Germinal center (tissue), 1 donor: ENCODE data around the gene NR2F6.

Source experiments
- DNase-seq: peaks from one replicate; pipeline ENCODE4 v3.0.0; 2012; ENCODE audit warnings: mixed read lengths, low spot score

The NR2F6 gene

DNA sequence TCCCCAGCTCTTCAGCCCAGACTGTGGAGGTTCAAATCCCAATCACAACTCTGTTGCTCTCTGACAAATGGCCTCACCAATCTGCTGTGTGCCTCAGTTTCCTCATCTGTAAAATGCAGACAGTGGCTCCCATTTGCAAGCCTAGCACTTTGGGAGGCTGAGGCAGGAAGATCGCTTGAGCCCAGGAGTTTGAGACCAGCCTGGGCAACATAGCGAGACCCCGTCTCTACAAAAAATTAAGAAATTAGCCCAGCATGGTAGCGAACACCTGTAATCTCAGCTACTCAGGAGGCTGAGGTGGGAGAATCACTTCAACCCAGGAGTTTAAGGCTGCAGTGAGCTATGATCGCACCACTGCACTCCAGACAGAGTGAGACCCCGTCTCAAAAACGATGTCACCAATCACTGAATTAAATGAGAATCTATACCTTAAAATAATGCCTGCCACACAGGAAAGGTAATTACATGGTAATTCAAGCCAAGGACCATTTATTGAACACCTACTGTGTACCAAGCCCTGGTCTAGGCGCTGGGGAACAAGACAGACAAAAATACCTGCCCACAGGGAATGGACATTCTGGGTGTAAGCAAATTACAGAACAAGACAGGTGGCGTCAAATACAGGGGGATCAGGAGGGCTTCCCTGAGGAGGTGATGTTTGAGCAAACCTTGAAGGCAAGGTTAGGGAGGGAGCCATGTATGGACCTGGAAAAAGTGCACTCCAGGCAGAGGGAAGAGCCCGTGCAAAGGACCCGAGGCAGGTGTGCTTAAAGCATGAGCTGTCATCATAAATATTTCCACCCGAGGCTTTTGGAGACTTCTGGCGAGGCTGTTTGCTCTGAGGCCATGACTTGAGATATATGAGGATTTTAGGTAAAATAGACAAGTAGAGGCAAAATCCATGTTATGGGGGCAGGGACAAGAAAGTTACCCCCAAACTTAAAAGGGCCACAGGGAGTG, 7.7 kb downstream of the NR2F6 start:
- no peak for DNase-seq

DNA sequence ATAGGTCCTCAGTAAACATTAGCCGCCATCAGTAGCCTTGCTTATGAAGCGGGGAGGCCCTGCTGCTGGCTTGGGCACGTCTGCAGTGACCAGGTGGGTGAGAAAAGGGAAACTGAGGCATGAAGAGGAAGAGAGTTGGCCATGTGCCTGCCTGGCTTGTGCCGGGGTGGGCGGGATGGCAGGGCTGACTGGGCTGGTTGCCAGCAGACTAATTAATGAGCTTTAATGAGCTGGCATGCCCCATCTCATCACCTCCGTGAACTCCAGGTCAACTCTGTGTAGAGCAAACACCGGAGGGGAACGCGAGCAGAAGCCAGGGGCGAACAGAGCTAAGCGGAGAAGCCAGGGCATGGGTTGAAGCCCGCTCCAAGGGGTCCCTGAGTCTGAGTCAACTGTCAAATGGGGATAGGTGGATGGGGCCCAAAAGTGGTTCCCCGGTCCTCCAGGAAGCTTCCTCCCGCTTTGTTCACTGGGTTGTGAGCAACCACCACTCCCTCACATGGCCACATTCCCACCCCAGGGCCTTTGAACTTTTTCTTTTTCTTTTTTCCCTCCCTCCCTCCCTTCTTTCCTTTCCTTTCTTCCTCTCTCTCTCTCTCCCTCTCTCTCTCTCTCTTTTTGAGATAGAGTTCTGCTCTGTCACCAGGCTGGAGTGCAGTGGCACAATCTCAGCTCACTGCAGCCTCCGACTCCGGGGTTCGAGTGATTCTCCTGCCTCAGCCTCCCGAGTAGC, 8.7 kb downstream of the NR2F6 start:
- DNase-seq = no peak

DNA sequence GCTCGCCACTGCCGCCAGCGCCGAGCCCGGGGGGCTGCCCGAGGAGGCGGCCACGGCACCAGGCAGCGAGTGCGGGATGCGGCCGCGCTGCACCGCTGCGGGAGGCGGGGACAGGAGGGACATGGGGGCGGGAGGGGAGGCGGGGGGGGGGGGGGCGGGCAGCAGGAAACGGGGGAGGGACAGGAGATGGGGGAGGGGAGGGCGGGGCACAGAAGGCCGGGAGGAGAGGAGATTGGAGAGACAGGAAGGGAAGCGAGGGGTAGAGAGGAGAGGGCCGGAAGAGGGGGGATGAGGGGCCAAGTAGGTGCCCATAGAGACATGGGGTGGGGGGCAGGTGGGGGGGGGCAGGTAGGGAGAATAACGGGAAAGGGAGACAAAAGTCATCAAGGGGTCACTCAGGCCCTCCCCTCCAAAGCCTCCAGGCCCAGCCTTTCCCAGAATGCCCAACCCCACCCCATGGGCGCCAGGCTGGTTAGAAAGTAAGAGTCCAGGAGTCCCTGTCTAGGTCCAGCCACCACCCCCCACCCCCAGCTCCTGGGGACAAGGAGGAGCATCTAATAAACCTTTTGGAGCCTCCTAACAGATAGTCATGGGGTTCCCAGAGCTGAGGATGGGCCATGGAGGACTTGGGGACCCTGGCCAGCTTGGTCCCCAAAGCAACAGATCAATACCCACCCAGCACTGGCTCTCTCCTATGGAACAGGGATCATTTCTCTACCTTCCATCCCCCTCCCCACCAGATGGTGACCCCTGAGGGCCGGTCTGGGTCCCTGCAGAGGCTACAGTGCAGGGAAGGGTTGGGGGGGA, 9.5 kb downstream of the NR2F6 start:
- DNase-seq = no peak

DNA sequence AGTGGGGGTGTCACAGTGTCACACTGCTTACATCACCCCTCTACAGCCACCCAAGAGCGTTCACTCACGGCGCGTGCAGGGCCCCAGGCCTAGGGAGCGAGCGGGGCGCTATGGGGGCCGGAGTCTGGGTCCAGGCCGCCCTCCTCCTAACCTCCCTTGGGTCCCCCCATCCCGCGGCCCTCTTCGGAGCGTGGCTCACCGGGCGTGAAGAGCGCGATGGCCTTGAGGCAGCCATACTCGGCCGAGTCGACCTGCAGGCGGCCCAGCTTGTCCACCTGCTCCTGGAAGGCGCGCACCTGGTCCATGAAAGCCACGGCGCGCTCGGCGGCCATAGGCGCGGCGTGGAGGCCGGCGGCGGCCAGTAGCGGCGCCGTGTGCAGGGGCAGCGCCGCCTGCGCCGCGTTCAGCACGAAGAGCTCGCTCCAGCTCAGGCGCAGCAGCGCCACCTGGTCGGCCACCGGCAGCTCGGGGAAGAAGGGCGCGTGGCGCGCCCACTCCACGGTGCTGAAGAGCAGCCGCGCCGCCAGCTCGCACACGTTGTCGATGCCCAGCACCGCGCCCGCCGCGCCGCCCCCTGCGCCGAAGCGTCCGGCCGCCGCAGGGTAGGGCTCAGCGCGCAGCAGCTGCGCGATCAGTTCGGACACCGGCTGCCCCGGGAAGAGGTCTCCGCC, 10.3 kb downstream of the NR2F6 start:
- peak; percentile 66 for DNase-seq

DNA sequence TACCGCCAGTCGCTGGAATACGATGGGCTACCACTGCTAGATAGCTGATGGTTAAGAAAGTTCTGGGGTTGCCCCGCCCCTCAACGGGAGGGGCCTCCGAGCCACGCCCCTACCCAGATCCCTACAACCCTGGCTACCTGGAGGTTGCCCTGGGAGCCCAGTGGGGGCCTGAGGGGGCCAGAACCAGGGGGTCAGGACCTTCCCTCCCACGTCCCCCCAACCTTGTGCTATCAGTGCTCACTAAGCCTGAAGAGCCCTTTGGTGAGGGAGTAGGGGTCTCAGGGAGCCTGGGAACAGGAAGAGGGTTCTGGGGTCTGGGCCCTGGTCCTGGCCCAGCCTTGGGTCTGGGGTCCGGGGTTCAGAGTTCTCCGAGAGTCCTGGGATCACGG, 10.8 kb downstream of the NR2F6 start:
- peak; percentile 62 for DNase-seq

DNA sequence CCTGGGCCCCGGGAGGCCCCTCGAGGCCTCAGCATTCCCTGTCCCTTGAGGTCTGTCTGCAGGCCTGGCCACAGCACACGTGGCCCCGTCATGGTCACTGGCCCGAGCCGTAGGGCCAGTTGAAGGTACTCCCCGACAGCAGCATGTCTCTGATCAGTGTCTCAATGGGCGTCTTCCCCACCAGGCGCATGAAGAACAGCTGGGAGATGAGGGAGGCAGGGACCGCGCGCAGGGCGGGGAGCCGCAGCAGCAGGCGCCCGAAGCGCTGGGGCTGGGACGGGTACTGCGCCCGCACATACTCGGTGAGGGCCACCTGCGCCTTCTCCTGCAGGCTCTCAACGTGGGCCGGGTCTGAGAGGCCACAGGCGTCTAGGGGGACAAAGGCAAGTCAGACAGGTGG, 13.5 kb downstream of the NR2F6 start:
- DNase-seq = no peak

DNA sequence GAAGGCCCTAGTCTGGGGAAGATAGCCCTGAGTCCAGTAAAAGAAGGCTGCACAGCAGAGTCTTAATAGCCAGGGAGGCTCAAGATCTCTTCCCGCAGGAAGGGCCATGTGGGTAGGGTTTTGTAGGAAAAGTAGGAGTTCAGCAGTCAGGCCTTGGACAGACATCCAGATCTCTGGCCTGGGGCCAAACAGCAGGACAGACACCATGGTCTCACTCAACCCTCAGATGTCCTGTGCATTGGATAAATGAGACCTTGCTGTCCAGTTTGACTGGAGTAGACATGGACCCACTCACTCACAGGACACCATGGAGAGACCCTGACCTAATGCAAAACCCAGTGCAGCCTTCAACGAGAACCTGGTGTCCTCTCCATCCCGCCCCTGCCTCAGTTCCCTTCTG, 15.8 kb downstream of the NR2F6 start:
- no peak for DNase-seq

DNA sequence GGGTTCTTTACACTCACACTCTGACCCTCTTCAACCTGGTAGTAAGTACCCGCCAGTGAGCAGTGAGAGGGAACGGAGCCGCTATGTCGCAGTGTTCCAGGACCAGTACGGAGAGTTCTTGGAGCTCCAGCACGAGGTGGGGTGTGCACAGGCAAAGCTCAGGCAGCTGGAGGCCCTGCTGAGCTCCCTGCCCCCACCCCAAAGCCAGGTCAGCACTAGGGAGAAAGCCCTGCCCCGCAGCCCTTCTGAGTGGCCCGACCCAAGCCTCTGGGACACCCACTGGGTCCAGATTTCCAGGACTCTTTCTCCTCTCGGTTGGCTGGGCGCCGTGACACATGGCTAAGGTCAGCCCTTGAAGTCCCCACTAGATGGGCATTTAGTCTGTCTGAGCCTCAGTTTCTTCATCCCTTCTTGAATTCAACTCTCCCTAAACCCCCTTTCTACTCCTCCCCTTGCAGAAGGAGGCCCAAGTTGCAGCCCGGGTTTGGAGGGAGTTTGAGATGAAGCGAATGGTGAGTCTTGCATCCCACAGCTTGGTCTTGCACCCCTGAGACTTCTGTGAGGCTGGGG, 17.8 kb downstream of the NR2F6 start:
- DNase-seq = no peak

DNA sequence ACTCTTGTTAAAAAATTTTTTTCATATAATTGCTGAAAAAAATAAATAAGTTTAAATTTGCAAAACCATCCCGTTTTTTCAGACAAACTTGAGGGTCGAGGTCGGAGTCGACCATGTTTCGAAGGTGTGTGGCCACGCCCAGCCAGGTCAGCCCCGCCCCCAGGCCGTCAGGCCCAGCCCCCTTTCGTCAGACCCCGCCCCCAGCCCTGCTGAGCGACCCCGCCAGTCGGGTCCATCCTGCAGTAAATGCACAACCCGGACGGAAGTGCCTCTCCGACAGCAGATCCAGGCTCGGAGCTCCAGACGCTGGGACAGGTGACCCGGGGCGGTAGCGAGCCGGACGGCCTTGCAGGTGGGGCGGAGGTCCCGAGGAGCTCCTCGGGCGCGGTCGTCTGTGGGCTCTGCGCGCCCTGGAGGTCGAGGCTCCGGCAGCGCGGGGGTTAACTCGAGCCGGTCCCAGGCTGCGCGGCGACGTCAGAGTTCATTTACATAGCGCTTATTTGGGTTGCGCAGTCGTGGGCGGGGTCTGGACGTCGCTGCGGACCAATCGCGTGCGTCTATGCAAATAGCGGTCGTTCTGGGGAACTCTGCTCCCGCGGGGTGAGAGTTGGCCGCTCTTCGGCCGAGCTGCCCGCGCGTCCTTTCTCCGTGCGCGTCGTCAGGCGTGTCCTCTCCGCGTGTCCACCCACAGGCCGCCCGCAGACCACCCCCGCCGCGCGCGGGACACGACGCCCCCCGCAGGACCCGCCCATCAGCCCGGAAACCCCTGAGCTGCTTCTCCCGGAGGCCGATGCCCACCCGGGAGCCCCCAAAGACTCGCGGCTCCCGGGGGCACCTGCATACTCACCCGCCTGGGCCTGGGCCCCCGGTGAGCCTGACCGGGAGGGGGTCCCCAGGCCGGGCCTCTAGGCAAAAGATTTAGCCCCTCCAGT, 19.5 kb downstream of the NR2F6 start, which contains the start of gene OCEL1:
Gene OCEL1 (plus strand): TSS at position 225 of the 932 bp plus-strand sequence. CDS start 22 bp downstream, at position 247.
- peak; percentile 94 for DNase-seq

DNA sequence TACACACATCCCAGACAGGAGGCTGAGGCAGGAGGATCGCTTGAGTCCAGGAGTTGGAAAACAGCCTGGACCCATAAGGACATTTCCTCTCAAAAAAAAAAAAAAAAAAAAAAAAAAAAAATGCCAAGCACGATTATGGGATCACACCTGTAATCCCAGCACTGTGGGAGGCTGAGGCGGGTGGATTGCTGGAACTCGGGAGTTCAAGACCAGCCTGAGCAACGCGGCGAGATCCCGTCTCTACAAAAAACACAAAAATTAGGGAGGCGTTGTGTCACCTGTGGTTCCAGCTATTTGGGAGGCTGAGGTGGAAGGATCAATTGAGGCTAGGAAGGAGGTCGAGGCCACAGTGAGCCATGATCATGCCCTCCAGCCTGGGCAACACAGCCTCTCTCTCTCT, 20.7 kb downstream of the NR2F6 start:
- no peak for DNase-seq

DNA sequence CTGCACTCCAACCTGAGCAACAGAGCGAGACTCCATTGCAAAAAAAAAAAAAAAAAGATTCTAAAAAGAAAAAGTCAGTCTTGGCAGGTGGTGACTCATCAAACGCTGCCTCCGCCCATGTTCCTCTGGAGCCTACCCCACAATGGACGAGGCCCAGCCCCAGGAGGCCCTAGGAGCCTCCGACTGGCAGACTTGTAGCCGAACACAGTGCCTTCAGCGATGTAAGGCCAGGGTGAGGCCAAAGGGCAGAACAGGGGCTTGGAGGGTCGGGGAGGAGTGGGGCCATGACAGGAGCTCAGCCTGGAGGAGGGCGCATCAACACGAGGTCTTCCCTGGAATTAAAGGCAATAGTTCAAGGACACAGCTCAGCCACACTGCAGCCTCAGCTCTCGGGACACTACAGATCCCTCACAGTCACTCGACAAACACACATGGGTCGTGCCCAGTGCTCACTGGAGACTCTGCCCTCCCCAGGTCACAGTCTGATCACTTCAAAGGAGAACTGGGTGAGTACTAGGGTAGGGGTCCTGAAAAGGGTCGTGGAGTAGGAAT, 25.4 kb downstream of the NR2F6 start:
- DNase-seq = no peak

DNA sequence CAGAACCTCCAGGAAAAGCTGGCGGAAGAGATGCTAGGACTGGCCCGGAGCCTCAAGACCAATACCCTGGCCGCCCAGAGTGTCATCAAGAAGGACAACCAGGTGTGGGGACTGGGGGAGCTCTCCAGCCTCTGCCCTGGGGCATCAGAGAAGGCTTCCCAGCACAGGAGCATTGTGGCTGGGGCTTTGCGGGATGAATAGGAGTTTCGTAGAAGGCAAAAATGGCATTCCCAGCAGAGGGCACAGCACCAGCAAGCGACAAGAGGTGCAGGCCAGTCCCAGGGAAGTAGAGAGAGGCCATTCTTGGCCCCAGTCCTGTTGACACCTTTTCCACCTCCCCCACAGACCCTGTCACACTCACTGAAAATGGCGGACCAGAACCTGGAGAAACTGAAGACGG, 26.4 kb downstream of the NR2F6 start:
- DNase-seq = no peak

DNA sequence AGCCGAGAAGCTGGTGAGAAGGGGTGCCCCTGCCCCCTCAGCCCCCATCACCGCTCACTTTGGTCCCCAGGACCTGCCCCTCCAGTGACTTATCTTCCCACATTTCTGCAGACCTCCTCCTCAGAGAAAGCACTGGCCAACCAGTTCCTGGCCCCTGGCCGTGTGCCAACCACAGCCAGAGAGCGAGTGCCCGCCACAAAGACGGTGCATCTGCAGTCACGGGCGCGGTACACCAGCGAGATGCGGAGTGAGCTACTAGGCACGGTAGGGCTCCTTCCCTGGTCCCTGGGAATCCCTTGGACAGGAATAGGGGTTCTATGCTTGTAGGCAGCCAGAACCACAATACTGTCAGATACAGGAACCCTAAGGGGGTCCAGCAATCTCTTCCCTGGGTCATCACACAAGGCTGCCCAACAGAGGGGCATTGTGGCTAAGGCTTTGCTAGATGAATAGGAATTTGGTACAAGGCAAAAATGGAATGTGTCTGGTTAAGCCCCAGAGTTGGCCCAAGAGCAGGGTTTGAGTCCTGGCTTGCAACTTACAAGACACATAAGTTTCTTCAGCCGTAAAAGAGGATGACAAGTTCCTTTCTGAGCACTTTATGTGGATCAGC, 29.6 kb downstream of the NR2F6 start:
- DNase-seq = no peak

DNA sequence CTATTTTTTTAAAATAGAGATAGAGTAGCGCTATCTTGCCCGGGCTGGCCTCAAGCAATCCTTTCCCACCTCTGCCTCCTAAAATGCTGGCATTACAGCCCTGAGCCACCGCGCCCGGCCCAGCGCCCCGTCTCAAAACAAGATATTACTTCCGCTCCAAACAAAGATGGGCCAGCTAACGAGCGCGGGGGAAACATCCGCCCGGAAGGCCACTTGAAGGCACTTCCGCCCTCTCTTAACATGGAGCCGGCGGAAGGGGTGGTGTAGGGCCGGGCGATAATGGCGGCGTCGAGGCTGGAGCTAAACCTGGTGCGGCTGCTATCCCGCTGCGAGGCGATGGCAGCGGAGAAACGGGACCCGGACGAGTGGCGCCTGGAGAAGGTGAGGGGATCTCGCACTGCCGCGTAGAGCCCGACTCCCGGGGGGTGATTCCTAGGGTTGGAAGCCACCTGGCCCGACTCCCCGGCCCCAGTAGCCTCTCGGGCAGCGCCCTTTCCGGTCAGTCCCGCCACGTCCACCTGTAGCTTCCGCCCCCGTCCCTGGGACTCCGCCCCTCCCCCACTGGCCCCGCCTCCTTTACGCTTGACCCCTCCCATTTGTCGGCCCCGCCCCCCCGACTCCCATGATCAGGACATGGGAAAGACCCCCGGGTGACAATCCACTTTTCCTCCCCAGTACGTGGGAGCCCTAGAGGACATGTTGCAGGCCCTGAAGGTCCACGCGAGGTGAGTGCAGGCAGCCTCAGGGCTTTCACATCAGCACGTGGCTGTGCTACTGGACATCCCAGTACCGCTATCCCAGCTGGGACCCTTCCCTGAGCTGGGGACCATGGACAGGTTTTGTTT, 30.4 kb downstream of the NR2F6 start, which contains the start of gene USE1:
Gene USE1 (plus strand): TSS at position 231 of the 845 bp plus-strand sequence. CDS start 49 bp downstream, at position 280.
- DNase-seq = peak; percentile 90

DNA sequence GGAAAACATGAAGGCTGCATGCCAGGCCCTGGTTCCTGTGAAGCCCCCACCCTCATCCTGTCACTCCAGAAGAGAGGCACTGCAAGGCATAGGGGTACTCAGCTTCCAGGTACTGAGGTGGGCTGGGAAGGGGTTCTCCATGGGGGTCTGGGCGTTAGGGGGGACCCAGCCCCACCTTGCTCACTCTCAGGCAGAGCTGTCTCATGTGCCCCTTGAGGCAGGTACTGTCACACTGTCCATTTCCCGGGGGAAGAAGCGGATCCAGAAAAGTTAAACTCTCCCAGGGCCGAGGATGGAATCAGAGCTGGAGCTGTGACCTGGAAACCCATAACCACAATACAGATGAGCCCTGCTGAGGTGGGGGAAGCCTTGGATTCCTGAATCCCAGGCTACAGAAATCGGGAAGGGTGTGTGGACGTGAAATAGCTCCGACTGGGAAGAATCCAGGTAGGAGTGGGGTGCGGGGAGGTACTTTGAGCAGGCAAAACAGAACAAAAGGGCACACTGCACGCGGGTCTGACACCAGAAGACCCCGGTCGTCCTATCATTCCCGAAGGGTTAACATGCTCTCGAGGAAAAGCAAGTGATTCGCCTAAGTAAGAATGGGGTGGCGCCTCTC, 31.1 kb downstream of the NR2F6 start:
- DNase-seq = no peak

DNA sequence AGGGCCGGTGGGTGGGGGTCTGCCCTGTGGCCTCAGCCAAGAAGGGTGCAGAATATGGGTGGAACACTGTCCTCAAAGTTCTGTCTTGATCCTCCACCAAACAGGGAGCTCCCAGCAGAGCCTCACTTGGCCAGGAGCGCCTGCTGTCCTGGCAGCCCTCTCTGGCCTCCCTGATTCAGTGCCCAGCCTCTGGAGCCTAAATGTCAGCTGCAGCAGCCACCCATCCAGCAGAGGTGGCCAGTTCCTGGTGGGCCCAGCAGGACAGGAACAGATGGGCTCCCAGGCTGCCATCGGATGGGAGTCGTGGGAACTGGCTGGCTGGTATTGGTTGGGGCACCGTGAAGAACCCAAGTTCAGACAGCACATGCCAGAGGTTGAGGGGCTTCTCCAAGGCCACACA, 32.4 kb downstream of the NR2F6 start:
- DNase-seq = no peak

DNA sequence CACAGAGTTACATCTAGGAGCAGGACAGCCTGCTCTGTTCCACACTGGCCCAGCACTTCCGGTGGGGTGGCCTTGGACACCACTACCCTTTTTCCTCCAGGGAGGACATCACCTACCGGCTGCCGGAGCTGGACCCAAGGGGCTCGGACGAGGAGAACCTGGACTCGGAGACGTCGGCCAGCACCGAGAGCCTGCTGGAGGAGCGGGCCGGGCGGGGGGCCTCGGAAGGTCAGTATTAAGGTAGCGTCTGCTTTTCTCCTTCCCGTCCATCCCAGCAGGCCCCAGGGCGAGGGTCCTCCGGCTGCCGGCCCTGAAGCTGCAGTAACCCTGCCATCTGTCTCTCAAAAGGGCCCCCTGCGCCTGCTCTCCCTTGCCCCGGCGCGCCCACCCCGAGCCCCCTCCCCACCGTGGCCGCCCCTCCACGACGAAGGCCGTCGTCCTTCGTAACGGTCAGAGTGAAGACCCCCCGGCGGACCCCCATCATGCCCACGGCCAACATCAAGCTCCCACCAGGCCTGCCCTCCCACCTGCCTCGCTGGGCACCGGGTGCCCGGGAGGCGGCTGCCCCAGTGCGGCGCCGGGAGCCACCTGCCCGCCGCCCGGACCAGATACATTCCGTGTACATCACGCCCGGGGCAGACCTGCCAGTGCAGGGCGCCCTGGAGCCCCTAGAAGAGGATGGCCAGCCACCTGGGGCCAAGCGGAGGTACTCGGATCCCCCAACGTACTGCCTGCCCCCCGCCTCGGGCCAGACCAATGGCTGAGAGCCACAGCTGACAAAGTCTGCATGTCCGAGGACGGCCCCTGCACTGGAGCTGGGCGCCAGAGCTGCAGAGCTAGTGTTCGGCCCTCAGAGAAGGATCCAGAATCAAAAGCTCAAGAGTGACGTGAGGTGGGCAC, 33.9 kb downstream of the NR2F6 start:
- no peak for DNase-seq
